GM11168 (cell line): Measurements from ENCODE around the gene JAK3.
"Not testable (repeated sequence)": the region's sequence is repeated elsewhere in the genome, so short reads cannot be mapped to it uniquely, and the experiment has no call there.

ENCODE experiments used
- in situ Hi-C: fragments of 300-500 bp; cut with MboI; formaldehyde crosslinking; loops from one replicate; pipeline ENCODE4 v1.12.0; 2022; ENCODE audit warnings: low sequenced_read_pairs; ENCODE audit not compliant: unreplicated experiment

Gene JAK3

DNA sequence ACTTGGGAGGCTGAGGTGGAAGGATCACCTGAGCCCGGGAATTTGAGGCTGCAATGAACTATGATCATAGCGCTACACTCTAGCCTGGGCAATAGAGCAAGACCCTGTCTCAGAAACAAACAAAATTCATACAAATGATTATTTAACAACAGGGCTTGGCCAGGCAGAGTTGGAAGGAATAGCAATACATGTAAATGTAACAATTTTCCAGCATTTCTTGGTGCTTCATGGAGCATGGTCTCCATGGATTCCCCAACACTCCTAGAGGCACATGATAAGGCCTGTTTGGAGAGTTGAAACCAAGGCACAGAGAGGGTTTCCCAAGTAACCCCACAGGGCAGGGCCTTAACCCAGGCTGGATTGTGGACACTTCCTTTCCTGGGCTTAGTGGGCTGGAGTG lies 36.7 kb downstream of the JAK3 start:
- in situ Hi-C loops: no loop called here

DNA sequence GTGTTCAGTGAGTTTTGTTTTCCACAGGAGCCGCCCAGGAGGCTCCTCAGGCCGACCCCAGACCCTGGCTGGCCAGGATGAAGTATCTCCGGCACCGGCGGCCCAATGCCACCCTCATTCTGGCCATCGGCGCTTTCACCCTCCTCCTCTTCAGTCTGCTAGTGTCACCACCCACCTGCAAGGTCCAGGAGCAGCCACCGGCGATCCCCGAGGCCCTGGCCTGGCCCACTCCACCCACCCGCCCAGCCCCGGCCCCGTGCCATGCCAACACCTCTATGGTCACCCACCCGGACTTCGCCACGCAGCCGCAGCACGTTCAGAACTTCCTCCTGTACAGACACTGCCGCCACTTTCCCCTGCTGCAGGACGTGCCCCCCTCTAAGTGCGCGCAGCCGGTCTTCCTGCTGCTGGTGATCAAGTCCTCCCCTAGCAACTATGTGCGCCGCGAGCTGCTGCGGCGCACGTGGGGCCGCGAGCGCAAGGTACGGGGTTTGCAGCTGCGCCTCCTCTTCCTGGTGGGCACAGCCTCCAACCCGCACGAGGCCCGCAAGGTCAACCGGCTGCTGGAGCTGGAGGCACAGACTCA lies 40.0 kb downstream of the JAK3 start:
- in situ Hi-C loops: no loop called here

DNA sequence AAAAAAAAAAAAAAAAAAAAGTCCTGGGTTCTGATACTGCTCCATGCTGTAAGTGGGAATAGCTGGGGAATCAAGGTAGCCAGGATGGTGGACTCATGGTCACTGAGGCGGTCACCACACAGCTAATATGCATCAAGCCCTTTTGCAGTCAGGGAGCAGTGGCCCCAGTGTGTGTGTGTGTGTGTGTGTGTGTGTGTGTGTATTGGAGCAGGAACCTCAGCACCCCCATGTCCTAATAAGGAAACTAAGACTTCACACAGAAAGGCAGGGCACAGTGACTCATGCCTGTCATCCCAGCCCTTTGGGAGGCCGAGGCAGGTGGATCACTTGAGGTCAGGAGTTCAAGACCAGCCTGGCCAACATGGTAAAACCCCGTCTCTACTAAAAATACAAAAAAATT lies 40.8 kb downstream of the JAK3 start:
- in situ Hi-C loops: no loop called here

DNA sequence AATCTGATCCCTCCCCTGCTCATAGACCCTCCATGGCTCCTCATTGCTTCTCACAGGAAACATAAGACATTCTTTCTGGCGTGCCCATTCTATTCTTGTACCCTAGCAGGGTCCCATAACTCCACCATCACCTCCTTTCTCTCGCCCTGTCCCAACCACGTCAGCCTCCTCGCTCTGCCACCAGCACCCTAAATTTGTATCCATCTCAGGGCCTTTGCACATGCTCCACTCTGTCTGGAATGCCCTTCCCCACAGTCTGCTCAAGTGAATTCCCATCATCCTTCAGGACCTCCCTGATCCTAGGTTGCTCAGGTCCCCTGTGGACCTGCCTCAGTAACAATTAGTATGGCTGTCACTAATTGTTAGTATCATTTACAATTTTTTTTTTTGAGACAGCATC lies 42.4 kb downstream of the JAK3 start:
- in situ Hi-C loops: no loop called here

DNA sequence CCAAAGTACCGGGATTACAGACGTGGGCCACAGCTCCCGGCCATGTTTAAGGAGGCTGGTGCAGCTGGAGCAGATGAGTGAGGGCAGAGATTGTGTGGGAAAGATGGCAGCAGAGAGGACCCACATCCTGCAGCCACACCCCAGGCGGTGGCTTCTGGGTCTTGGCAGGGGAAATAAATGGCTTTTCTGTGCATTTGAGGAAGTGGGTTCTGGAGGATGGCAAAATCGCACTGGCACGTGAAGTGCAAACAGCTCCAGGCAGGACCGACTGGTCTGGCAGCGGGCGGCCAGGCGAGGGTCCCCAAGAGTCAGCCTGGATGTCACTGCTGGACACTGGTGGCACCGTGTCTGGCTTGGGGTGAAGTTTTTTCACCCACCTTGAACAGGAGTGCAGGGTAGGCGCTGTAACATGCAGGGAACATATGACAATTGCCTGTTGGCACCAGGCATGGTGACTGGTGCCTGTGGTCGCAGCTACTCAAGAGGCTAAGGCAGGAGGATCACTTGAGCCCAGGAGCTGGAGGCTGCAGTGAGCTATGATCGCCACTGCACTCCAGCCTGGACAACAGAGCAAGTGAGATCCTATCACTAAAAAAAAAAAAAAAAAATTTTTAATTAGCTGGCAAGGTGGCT lies 44.4 kb downstream of the JAK3 start:
- in situ Hi-C loops: no loop called here

DNA sequence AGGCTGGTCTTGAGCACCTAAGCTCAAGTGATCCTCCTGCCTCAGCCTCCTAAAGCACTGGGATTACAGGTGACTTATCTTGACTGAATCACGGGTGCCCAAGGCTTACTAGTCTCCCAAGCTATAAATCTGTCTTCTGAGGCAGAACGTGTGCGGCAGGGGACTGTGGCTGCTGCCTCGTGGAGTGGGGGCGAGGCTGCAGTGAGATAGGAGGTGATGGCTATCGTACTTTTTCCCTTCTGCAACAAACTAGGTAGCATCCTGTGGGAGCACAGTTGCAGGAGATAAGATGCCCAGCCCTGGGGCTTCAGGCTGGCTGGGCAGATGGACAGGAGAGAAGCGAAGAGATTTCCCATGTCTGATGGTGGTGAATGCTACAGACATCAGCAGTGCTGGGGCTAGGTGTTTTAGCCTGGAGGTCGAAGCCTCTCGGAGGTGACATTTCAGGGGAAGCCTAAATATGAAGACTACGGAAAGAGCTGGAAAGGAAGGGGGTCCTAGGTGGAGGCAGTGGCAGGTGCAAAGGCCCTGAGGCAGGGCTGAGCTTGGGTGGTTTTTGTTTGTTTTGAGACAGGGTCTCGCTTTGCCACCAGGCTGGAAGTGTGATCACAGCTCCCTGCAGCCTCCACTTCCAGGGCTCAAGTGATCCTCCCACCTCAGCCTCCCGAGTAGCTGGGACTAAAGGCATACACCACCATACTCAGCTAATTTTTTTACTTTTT lies 45.5 kb downstream of the JAK3 start:
- in situ Hi-C loops: no loop called here

DNA sequence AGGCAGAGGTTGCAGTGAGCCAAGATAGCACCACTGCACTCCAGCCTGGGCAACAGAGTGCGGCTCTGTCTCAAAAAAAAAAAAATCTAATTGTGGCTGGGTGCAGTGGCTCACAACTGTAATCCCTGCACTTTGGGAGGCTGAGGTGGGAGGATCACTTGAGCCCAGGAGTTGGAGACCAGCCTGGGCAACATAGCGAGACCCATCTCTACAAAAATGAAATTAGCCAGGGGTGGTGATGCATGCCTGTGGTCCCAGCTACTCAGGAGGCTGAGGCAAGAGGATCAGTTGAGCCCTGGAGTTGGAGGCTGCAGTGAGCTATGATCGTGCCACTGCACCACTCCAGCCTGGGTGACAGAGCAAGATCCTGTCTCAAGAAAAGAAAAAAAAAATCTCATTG lies 49.2 kb downstream of the JAK3 start:
- in situ Hi-C loops: not testable (repeated sequence)

DNA sequence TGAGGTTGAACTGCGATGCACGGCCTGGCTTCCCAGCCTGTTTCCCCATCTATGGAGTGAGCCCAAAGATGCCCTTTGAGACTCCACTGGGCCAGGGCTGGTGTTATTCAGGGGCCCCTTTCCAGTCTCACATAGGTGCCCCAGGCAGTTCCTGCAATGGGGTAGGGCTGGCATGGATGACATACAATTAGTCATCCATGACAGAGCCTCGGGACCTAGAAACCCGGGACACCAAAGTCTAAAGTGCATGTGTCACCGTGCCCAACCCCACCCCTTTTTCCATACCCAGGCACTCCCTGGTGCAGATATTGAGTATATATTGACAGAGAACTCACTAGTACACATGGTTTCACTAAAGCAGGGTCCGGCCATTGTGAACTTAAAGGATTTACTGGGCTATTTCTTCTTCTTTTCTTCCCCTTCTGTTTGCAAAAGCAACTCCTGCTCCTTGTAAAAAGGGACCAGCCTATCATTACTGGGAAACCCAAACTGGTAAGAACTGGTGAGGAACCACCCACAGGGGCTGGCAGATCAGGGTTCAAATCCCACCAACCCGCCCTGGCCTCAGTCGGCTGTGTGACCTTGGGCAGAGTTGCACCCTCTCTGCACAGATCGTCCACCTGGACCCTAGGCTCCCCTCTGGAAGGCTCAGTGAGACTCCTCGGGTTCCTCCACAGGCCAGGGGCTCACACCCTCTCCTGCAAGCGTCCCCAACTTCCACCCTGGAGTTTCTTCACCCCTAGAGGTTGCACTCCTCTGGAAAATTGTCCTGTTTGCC lies 50.2 kb downstream of the JAK3 start:
- in situ Hi-C loops: no loop called here

DNA sequence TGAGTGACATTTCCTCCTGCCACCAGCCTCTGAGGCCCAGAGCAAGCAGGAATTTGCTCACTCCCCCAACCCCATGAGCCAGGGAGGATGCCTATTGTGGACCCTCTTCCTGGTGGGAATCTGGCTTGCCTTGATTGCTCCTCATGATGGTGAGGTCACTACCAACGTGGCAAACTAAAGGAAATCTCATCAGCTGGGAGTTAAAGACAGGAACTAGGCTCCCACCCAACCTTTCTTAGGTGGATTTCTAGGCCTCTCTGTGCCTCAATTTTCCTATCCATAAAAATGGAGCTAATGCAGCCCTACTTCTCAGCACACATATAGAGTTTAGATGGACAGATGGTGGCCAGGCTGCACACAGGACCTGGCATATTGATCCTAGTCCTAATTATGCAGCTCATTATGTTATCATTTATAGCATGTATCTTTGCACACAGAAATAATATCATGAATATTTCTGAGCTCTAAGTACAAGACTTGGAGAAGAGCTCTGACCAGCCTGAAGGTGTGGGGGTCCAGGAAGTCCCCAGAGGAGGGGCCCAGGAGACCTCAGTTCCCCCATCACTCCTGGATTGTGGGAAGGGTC lies 50.9 kb downstream of the JAK3 start:
- in situ Hi-C loops: no loop called here

DNA sequence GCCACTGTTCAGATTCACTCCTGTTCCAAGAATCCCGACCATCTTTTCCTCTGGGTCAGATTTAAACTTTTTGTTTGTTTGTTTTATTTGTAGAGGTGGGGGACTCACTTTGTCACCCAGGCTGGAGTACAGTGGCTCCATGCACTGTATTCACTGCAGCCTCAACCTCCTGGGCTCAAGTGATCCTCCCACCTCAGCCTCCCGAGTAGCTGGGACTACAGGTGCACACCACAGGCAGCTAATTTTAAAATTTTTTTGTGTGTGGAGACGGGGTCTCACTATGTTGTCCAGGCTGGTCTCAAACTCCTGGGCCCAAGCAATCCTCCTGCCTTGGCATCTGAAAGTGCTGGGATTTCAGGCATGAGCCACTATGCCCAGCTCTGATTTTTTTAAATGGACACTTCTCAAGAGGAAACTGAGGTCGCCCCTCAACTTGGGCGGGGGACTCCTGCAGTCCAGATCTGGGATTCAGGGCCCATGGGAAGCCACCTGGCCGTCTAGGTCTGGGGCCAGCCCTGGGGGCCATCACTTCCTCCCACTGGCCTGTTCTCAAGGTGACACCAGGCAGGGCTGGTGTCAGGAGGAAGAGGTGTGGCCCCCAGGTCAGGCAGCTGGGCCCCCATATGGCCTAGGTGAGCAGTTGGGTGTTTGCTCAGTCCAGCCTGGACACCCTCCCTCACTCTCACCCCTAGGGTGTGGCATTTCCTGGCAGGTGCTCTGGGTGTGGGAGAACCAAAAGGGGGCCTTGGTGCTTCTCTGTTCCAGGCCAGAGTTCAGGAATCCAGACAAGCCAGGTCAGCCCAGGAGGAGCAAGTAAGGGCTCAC lies 51.6 kb downstream of the JAK3 start:
- in situ Hi-C loops: no loop called here

DNA sequence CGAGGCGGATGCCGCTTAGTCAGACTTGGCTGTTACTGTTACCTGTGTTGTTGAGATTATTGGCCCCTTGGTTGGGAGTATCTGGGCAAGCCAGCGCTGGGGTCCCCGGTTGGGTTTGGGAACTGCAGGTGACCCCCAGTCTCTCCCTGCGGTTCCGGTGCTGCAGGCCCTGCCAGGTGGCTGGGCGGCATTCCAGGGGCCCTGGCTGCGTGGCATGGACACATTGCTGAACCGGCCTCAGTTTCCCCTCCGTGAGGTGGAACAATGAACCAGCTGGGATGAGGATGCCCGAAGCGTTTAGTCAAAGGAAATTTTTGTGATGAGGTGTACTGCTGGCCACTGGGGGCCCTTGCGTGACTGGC lies 52.3 kb downstream of the JAK3 start:
- in situ Hi-C loops: no loop called here

DNA sequence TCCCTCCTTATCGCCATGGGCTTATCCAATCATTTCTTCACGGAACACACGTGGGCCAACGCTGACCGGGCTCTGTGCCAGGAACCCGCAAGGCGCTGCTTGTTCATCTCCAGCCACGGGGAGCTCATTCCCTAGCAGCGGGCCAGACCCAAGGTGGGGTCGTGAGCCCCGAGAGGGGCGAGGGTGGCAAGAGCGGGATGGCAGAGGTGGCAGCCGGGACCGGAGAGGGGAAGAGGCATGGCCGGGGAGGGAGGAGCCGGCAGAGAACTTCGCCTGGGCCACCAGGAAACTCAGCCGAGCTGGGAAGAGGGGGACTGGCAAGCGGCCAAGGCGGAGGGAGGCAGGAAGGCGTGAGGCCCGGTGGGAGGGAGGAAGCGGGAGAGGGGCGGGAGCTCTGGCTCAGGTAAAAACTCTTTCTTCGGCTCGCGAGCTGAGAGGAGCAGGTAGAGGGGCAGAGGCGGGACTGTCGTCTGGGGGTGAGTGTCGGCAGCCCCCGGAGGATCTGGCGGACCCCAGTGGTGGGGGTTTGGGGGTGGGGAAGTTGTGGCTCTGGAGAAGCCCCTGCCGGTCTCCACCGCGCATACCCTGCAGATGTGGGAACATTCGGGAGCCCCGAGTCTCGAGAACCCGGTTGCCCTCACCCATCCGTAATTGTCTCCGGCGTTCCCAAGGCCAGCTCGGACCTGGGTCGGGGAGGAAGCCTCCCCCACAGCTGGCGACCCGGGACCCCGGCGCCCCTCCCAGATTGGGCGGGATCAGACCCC lies 52.9 kb downstream of the JAK3 start, which contains the start of gene B3GNT3:
Gene B3GNT3, plus strand, starts transcription at position 408 of the 764 bp plus-strand sequence. CDS start 12,670 bp downstream, outside the sequence.
- in situ Hi-C loops: no loop called here

DNA sequence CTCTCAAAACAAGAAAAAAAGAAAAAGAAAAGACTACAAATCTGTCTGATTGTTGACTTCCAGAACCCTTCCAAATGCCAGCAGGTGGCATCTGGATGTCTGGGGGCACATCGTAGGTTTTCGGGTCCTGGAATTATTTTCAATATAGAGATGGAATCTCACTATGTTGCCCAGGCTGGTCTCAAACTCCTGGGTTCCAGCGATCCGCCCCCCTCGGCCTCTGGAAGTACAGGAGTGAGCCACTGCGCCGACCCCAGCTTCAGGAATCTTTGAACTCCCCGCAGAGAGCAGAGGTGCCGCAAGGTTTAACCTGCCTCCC lies 53.4 kb downstream of the JAK3 start:
- in situ Hi-C loops: no loop called here

DNA sequence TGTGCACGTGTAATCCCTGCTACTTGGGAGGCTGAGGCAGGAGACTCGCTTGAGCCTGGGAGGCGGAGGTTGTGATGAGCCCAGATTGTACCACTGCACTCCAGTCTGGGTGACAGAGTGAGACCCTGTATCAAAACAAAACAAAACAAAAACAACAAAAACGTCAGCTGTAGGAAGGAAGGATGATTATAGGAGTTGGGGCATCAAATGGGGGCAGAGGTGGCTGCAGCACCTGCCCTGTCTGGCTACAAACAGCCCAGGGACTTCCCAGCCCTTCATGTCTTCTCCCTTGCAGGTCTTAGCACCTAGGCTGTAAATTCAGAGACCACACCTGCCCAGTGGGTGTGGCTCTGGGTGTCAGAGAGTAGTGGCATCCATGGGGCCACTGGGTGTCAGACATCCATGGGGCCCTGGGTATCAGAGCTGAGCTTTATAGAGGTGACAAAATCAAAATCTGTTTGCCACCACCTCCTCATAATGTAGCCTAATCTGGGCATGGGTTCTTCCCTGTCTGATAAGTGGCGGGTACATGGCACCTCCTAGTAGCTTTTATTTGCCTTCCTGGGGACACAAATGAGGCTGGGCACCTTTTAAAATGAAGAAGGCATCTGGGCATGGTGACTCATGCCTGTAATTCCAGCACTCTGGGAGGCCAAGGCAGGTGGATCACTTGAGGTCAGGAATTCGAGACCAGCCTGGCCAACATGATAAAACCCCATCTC lies 57.6 kb downstream of the JAK3 start:
- in situ Hi-C loops: no loop called here

DNA sequence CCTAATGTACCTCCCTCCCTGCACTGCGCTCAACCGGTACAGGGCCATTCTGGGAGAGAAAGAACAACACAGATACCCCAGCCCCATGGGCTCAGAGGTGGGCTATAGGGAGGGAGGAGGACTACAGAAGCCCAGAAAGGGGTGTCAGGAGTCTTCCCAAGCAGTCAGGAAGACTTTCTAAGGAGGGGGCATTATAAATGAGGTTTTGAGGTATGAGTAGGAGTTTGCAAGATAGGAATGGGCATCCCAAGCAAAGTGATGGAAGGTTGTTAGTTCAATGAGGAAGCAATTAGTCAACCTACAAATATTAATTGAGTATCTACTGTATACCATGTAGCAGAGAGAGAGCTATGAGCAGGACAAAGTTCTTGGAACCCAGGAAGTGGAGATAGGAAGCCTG lies 59.1 kb downstream of the JAK3 start:
- in situ Hi-C loops: no loop called here

DNA sequence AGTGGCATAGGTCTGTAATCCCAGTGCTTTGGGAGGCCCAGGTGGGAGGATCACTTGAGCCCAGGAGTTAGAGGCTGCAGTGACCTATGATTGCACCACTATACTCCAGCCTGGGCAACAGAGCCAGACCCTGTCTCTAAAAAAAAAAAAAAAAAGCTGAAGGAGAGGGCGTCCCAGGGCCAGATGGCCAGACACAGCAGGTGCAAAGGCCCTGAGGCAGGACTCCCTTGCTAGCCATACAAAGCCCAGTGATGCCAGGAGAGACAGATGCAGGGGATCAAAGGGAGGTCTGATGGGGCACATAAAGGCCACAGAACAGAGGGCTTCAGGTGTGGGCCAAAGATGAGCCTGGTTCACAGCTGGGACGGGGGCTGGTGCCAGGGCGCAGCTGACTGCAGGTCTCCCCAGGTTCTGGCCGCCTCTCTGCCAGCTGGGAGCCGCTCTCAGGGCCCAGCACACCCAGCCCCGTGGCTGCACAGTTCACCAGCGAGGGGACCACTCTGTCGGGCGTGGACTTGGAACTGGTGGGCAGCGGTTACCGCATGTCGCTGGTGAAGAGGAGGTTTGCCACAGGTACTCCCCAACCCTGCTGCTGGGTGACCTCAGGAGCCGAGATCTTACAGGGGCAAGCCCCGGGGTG lies 60.4 kb downstream of the JAK3 start:
- in situ Hi-C loops: no loop called here

DNA sequence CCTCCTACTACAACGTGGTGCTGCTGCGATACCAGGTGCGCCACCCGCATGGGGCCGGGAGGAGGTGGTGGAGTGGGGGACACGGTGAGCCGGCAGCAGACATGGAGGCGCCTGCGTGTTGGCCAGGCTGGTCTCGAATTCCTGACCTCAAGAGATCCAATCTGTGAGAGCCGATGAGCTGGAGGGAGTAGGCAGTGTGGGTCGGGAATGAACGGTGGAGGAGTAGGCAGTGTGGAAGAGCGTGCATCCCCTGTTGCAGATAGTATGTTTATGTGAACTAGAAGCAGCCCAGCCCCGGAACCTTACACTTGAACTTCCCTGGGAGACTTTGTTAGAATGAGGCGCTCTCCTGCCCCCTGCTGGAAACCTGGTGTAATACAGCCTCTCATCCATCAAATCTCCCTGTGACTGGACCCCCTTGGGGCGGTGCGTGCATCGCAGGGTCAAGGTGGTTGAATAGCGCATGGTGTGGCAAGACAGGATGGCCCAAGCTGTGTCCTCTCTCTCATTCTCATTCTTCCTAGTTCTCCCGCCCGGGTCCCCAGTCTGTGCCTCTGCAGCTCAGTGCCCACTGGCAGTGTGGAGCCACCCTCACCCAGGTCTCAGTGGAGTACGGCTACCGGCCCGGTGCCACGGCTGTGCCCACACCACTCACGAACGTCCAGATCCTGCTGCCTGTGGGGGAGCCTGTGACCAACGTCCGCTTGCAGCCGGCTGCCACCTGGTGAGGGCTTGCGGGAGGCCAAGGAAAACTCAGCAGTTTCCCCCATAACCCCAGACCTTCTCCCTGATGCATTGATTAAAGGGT lies 63.4 kb downstream of the JAK3 start:
- in situ Hi-C loops: no loop called here
